Ascending aorta (tissue), 2 donors: ENCODE results near the gene KLHL14. TPM values are rescaled to one million over a fixed set of nuclear protein-coding genes. Genes with fewer than 3 reads are reported as not detected.

Source experiments
- DNase-seq, 2 donors: peaks; one replicate each; pipeline ENCODE4 v3.0.0-alpha.2; 2019; ENCODE audit warnings: low spot score in 2 of 2
- H3K27ac ChIP-seq, 2 donors: fragments of 200-600 bp; sonication (generic); one replicate each; pipeline ENCODE4 v1.5.1; 2016 to 2017; ENCODE audit warnings: mild to moderate bottlenecking in 1 of 2
- H3K27me3 ChIP-seq: fragments of 200-600 bp; sonication (generic); one replicate; pipeline ENCODE4 v1.5.1; 2017
- H3K36me3 ChIP-seq, 2 donors: fragments of 200-600 bp; sonication (generic); one replicate each; pipeline ENCODE4 v1.5.1; 2016
- H3K4me1 ChIP-seq, 2 donors: fragments of 200-600 bp; sonication (generic); one replicate each; pipeline ENCODE4 v1.5.1; 2016 to 2017; ENCODE audit warnings: mild to moderate bottlenecking in 1 of 2
- H3K4me3 ChIP-seq, 2 donors: fragments of 200-600 bp; sonication (generic); one replicate each; pipeline ENCODE4 v1.5.1; 2016 to 2017; ENCODE audit warnings: mild to moderate bottlenecking in 1 of 2
- H3K9me3 ChIP-seq, 2 donors: fragments of 200-600 bp; sonication (generic); one replicate each; pipeline ENCODE4 v1.5.1; 2016
- CTCF ChIP-seq, 3 experiments: fragments of 200-600 bp in 2 of 3; fragments of 450-650 bp in 1 of 3; sonication (generic) in 2 of 3; IDR thresholded peaks; one replicate each; pipeline ENCODE4 v1.5.1; 2016 to 2019; ENCODE audit warnings: antibody characterized with exemption in 3 of 3, mild to moderate bottlenecking in 1 of 3, moderate library complexity in 1 of 3
- intact Hi-C: fragments of 100-400 bp; cut with DNase I; formaldehyde crosslinking; loops from one replicate; pipeline ENCODE4 v1.15.1; 2023
- total RNA-seq: library from RNA; depleted of rRNA; stranded (reverse); fragments of >200 nt; gene quantifications from one replicate; pipeline ENCODE4 v1.1.0, GENCODE V29; 2016

Gene KLHL14
- total RNA-seq, 1 donor from 2014 or later: not detected

- peak overlapping the region; percentile 52 to 58 for H3K4me3 ChIP-seq
- no peak for DNase-seq
- H3K36me3 ChIP-seq: no peaks in the 10 kb centered on the region
- peaks cover 0 to 14% of the 10 kb centered on the region in 2 donors for H3K4me1 ChIP-seq
- no peak overlapping the region for H3K27ac ChIP-seq
- TF ChIP-seq CTCF (IDR thresholded peaks at IDR 0.05): no peak
- peaks cover 15% of the 10 kb centered on the region for H3K27me3 ChIP-seq
- H3K9me3 ChIP-seq: no peaks in the 10 kb centered on the region
- intact Hi-C loops: no loop called here
Measured at GRCh38 chr18:32769586-32770053, 3.2 kb downstream of the KLHL14 start.

GRCh38 chr18:32769071-32769585, 3.7 kb downstream of the KLHL14 start:
- Histone ChIP-seq H3K4me1 (peaks cover 0 to 14% of the 10 kb centered on the region in 2 donors), H3K27me3 (peaks cover 15% of the 10 kb centered on the region)
- intact Hi-C loops: no loop called here

GRCh38 chr18:32767400-32767799, 5.4 kb downstream of the KLHL14 start:
- intact Hi-C loops: no loop called here
- Histone ChIP-seq H3K4me3 (no peak overlapping the region), H3K27ac (no peak overlapping the region), H3K9me3 (no peaks in the 10 kb centered on the region), H3K4me1 (peaks cover 0 to 14% of the 10 kb centered on the region in 2 donors), H3K36me3 (no peaks in the 10 kb centered on the region), H3K27me3 (peaks cover 15% of the 10 kb centered on the region)
- no peak for DNase-seq
- TF ChIP-seq CTCF (IDR thresholded peaks at IDR 0.05): no peak

More at GRCh38 chr18:32769071-32769585, 3.7 kb downstream of the KLHL14 start:
- no peak for TF ChIP-seq CTCF (IDR thresholded peaks at IDR 0.05)
- no peak overlapping the region for H3K4me3 ChIP-seq
- H3K9me3 ChIP-seq: no peaks in the 10 kb centered on the region
- no peak for DNase-seq
- H3K27ac ChIP-seq: no peak overlapping the region
- H3K36me3 ChIP-seq: no peaks in the 10 kb centered on the region

- intact Hi-C loops: no loop called here
- H3K27ac ChIP-seq: no peak overlapping the region
Measured at GRCh38 chr18:32764611-32765244, 8.1 kb downstream of the KLHL14 start.

GRCh38 chr18:32763293-32763692, 9.5 kb downstream of the KLHL14 start:
- no peaks in the 10 kb centered on the region for H3K36me3 ChIP-seq
- H3K4me1 ChIP-seq: no peaks in the 10 kb centered on the region
- no peak for DNase-seq
- H3K27ac ChIP-seq: no peak overlapping the region
- TF ChIP-seq CTCF (IDR thresholded peaks at IDR 0.05): no peak
- no peak overlapping the region for H3K4me3 ChIP-seq
- intact Hi-C loops: no loop called here
- H3K9me3 ChIP-seq: no peaks in the 10 kb centered on the region
- H3K27me3 ChIP-seq: no peaks in the 10 kb centered on the region

More at GRCh38 chr18:32764611-32765244, 8.1 kb downstream of the KLHL14 start:
- H3K4me3 ChIP-seq: no peak overlapping the region
- DNase-seq: no peak
- H3K27me3 ChIP-seq: peaks cover 2% of the 10 kb centered on the region
- H3K9me3 ChIP-seq: no peaks in the 10 kb centered on the region
- no peaks in the 10 kb centered on the region for H3K36me3 ChIP-seq
- H3K4me1 ChIP-seq: no peaks in the 10 kb centered on the region
- TF ChIP-seq CTCF (IDR thresholded peaks at IDR 0.05): no peak
